ENCODE measurements around the gene GLTPD2. TPM values are rescaled to one million over a fixed set of nuclear protein-coding genes. Genes with fewer than 3 reads are reported as not detected.

GLTPD2 gene
- total RNA-seq = not detected

- ATAC-seq = peak; percentile 20
These were observed at the start of gene GLTPD2 for GRCh38 chr17:4788807-4789700. Gene GLTPD2 (plus strand): TSS chr17:4788964. CDS start chr17:4789012, 48 bp downstream.

DNA sequence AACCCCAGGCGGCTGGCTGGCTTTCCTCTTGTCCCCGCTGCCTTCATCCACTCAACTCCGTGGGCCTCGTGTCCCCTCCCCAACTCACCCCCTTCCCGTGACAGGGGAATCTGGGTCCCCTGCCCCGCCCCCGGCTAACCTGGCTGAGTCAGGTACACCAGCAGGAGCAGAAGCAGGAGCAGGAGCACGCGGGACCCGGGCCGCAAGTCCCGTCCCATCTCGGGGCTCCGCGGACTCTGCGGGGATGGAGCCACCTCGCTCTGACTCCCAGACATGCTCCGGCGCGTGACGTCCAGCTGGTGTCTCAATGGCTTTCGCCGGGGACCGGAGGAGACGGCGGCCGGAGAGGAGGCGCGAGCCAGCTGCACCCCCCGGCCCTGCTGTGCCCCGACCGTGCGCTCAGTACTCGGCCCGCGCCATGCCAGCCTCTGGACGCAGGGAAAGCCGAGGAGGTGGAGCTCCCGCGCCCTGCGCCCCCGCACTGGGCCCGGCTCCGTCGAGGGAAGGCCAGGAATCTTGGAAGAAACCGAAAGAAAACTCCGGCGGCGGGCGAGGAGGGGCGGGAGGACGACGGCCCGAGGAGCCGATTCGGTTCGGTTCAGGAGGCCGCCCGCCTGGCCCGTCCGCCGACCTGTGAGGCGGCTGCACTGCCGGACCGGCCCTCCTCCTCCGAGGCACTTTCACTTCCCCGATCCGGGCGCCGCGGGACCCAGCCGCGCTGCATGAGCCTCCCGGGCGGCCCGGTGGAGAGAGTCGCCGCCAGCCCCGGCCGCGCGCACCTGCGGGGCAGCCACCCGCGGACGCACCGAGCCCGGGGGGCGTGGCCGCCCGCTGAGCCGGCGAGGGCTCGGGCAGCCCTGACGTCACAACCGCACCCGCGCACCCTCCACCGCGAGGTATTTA, 49.4 kb upstream of the GLTPD2 start, which contains the start of the genes CXCL16 and ZMYND15:
Gene CXCL16, minus strand, starts transcription at position 807 of the 903 bp plus-strand sequence. Its CDS starts 589 bp downstream, at position 218.
Gene ZMYND15, plus strand, starts transcription at position 712 of the 903 bp plus-strand sequence. CDS start 716 bp downstream, outside the sequence.
- peak; percentile 71 for ATAC-seq

GRCh38 chr17:4740025-4740351, 48.8 kb upstream of the GLTPD2 start:
- ATAC-seq = no peak

DNA sequence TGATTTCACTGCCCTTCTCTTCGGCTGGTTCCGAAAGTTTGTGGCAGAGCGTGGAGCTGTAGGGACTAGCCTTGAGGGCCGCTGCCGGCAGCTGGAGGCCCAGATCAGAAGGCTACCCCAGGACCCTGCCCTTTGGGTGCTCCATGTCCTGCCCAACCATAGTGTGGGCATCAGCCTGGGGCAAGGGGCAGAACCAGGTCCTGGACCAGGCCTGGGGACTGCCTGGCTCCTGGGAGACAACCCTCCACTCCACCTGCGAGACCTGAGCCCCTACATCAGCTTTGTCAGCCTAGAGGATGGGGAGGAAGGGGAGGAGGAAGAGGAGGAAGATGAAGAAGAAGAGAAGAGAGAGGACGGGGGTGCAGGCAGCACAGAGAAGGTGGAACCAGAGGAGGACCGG, 48.2 kb upstream of the GLTPD2 start:
- no peak for ATAC-seq

DNA sequence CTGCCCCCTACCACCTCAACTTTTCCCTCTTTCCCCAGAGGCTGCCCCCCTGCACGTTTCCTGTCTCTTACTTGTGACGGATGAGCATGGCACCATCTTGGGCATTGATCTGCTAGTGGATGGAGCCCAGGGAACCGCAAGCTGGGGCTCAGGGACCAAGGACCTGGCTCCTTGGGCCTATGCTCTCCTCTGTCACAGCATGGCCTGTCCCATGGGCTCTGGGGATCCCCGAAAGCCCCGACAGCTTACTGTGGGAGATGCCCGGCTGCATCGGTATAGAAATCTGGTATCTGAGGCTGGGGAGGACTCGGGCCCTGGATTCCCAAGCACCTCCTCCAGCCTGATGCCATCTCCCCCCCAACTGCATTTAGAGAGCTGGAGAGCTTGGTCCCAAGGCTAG, 47.2 kb upstream of the GLTPD2 start:
- no peak for ATAC-seq

GRCh38 chr17:4742133-4742532, 46.6 kb upstream of the GLTPD2 start:
- no peak for ATAC-seq

DNA sequence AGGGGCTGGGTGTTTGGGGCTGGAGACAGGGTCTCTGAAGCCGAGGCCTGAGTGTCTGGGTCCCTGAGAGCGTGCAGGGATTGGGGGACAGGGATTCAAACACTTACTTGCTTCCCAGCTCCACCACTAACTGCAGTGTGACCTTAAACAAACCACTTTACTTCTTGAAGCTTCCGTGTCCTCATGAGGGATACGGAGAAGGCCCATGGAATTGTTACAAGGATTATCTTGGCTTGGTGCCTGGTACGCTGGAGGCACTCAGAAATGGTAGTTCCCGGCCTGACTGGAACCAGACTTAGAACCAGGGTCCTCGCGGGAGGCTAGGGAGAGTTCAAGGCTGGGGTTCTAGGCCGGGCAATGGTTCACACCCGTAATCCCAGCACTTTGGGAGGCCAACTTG, 46.1 kb upstream of the GLTPD2 start:
- ATAC-seq = no peak

DNA sequence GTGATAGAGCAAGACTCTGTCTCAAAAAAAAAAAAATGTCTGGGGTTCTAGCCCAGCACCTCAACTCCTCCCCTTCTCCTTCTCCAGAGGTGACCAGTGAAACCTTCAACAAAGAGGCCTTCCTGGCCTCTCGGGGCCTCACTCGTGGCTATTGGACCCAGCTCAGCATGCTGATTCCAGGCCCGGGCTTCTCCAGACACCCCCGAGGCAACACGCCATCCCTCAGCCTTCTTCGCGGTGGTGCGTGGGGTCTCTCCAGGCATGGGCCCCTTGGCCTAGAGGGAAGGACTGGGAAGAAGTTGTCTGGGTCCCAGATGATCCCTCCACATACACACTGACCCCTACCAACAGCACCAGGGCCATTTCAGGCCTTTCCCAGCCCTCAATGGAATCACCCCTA, 45.5 kb upstream of the GLTPD2 start:
- ATAC-seq = no peak

DNA sequence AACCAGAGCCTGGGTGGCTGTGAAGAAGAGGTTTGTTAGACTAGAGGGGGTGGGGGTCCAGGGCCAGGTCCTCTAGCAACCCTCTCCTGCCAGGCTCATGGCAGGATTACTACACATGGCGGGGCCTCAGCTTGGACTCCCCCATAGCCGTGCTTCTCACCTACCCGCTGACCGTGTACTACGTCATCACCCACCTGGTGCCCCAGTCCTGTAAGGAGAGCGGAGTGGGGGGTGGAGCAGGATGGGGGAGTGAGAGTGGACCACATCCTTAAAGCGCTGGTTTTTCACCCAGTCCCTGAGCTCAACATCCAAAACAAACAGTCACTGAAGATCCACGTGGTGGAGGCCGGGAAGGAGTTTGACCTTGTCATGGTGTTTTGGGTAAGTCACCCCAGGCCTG, 44.9 kb upstream of the GLTPD2 start:
- no peak for ATAC-seq

DNA sequence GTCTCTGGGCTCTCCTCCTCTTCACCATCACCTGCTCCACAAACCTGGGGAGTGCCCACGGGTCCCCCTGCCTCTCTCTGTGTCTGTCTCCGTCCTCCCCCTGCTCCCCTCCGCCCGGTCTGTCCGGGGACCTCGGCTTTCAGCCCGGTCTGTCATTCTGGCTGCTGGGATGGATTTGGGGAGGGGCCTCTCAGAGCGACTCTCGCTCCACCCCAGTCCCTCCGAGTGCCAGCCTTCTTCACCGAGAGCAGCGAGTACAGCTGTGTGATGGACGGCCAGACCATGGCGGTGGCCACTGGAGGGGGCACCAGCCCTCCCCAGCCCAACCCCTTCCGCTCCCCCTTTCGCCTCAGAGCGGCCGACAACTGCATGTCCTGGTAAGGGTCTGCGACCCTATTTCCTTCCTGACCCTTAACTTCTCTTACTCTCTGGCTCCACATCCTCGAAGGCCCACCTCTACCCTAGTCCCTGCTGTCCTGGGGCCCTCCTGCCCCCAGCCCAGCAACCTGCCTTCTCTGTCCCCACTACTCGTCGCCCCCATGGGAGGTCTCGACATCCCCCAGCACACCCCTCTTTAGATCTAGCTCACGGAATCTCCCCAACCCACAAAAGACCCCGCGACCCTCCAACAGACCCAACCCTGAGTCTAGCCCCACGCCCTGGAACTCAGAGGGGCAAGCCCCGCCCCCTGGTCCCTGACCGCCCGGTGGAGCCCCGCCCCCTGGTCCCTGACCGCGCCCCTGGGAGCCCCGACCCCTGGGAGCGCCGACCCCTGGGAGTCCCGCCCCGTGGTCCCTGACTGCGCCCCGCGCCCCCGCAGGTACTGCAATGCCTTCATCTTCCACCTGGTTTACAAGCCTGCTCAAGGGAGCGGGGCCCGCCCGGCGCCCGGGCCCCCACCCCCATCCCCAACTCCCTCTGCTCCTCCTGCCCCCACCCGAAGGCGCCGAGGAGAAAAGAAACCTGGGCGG, 43.5 kb upstream of the GLTPD2 start:
- no peak for ATAC-seq

GRCh38 chr17:4747847-4748246, 40.9 kb upstream of the GLTPD2 start:
- ATAC-seq = no peak

GRCh38 chr17:4748686-4749085, 40.1 kb upstream of the GLTPD2 start:
- ATAC-seq = no peak

- ATAC-seq = no peak
These were observed 38.2 kb upstream of the GLTPD2 start for GRCh38 chr17:4750606-4751005.

DNA sequence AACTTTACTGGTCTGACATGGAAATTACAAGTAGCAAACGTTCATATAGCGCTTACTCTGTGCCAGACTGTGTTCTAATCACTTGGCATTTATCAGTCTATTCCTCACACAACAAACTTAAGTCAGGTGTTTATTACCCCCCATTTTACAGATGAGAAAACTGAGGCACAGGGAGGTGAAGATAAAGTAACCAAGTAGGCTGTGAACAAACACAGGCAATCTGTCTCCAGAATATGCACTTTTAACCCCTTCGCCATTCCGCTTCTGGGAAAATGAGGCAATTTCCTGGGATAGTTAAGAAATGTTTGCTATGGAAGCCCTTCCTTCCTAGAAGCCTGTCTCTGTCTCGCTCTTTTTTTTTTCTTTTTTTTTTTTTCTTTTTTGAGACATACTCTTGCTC, 36.8 kb upstream of the GLTPD2 start:
- no peak for ATAC-seq

- no peak for ATAC-seq
These were observed 35.4 kb upstream of the GLTPD2 start for GRCh38 chr17:4753392-4753791.

GRCh38 chr17:4759776-4760236, 29.0 kb upstream of the GLTPD2 start:
- ATAC-seq = no peak

- ATAC-seq = no peak
These were observed 24.2 kb upstream of the GLTPD2 start for GRCh38 chr17:4764595-4764994.

- no peak for ATAC-seq
These were observed 22.6 kb upstream of the GLTPD2 start for GRCh38 chr17:4766201-4766600.

GRCh38 chr17:4766723-4767122, 22.0 kb upstream of the GLTPD2 start:
- ATAC-seq = no peak

DNA sequence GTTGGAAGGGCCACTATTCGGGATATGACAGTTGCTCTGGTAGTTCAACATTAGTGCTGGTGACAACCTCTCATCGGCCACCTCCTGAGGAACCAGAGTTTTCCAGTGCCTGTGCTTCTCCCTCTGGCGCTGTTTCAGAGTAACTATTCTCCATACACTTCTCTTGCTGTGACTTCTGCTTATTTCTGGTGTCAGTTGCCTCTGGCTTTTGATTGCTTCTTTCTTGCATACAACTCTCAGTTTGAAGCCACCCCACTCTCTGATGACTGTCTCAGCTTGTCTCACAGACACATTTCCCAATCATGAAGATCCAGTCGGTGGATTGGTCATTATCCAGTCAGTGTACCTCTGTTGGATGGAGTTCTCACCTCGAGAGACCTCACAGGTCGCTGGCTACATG, 20.5 kb upstream of the GLTPD2 start:
- no peak for ATAC-seq

GRCh38 chr17:4769628-4770027, 19.1 kb upstream of the GLTPD2 start:
- ATAC-seq = no peak
